Common myeloid progenitor, CD34-positive (primary cell): ENCODE data around the gene EYA4.
A peak's percentile ranks its signal among the peaks of the same experiment; 100 is the strongest.

Experiments used
- CTCF ChIA-PET: fragments of 350-600 bp; sonication (Branson Sonifier 250); formaldehyde crosslinking; loops from one replicate; lab custom pipeline; 2021; ENCODE audit warnings: antibody characterized with exemption; lab: Charles Lee
- POLR2A ChIA-PET: fragments of 350-600 bp; sonication (Branson Sonifier 250); formaldehyde crosslinking; loops from one replicate; lab custom pipeline; 2021; ENCODE audit warnings: antibody characterized with exemption; lab: Charles Lee
- DNase-seq, 3 donors: peaks; one replicate each; pipeline versions ENCODE4 v3.0.0 to v3.0.0-alpha.2; 2013
- H3K27ac ChIP-seq, 2 experiments: 1 replicate in 1 of 2; 2 replicates in 1 of 2; pipeline ENCODE4 v1.7.0; 2013; ENCODE audit warnings: inconsistent platforms in 2 of 2, low read length in 2 of 2, mild to moderate bottlenecking in 2 of 2, low read depth in 1 of 2, moderate library complexity in 1 of 2; ENCODE audit not compliant: severe bottlenecking in 2 of 2, insufficient read depth in 1 of 2, poor library complexity in 1 of 2
- H3K27me3 ChIP-seq, 5 experiments: replicated peaks in 2 of 5; 1 replicate in 3 of 5; 2 replicates in 2 of 5; pipeline versions ENCODE4 v1.6.1 to v1.7.0; 2013; ENCODE audit warnings: low read length in 4 of 5, mild to moderate bottlenecking in 2 of 5, moderate library complexity in 2 of 5, inconsistent platforms in 1 of 5; ENCODE audit not compliant: insufficient read depth in 5 of 5, control insufficient read depth in 4 of 5
- H3K36me3 ChIP-seq, 4 experiments: 1 replicate in 2 of 4; 2 replicates in 2 of 4; pipeline versions ENCODE4 v1.6.1 to v1.7.0; 2013; ENCODE audit warnings: low read length in 3 of 4, control low read depth in 1 of 4, mild to moderate bottlenecking in 1 of 4; ENCODE audit not compliant: control insufficient read depth in 4 of 4, insufficient read depth in 4 of 4
- H3K4me1 ChIP-seq, 4 experiments: 1 replicate in 3 of 4; 2 replicates in 1 of 4; pipeline versions ENCODE4 v1.6.1 to v1.7.1; 2013; ENCODE audit warnings: low read length in 3 of 4, mild to moderate bottlenecking in 3 of 4, control low read depth in 1 of 4, inconsistent platforms in 1 of 4, moderate library complexity in 1 of 4; ENCODE audit not compliant: control insufficient read depth in 4 of 4, insufficient read depth in 4 of 4; ENCODE audit errors: control extremely low read depth in 1 of 4
- H3K4me3 ChIP-seq, 7 experiments: 1 replicate in 4 of 7; 2 replicates in 3 of 7; pipeline versions ENCODE4 v1.5.1 to v1.7.0; 2013; ENCODE audit warnings: mild to moderate bottlenecking in 7 of 7, low read length in 6 of 7, moderate library complexity in 6 of 7, inconsistent platforms in 2 of 7, low read depth in 2 of 7, control low read depth in 1 of 7; ENCODE audit not compliant: insufficient read depth in 4 of 7, control insufficient read depth in 1 of 7; ENCODE audit errors: extremely low read depth in 1 of 7
- H3K9me3 ChIP-seq, 5 experiments: 1 replicate in 4 of 5; 2 replicates in 1 of 5; pipeline versions ENCODE4 v1.6.1 to v1.7.1; 2013; ENCODE audit warnings: low read length in 4 of 5, mild to moderate bottlenecking in 2 of 5, inconsistent platforms in 1 of 5, low read depth in 1 of 5, moderate library complexity in 1 of 5; ENCODE audit not compliant: control insufficient read depth in 4 of 5, insufficient read depth in 2 of 5; ENCODE audit errors: control extremely low read depth in 1 of 5
- WGBS: methylation state at CpG from one replicate; pipeline ENCODE4 v1.1.5; 2013; ENCODE audit not compliant: insufficient coverage; 5-methylcytosine and 5-hydroxymethylcytosine counted together

Gene EYA4

GRCh38 chr6:133376743-133377142 is 135.6 kb downstream of the EYA4 start:
- Histone ChIP-seq H3K4me3 (no peak overlapping the region), H3K9me3 (no peaks in the 10 kb centered on the region), H3K27me3 (no peaks in the 10 kb centered on the region), H3K27ac (no peak overlapping the region), H3K4me1 (no peaks in the 10 kb centered on the region), H3K36me3 (no peaks in the 10 kb centered on the region)
- CTCF ChIA-PET, result no interaction called here
- POLR2A ChIA-PET, result no interaction called here
- no CpG with 5 or more reads among the region's 1 CpG for WGBS
- DNase-seq, result no peak

GRCh38 chr6:133377219-133377618 is 136.1 kb downstream of the EYA4 start:
- H3K9me3 ChIP-seq, result no peaks in the 10 kb centered on the region
- H3K36me3 ChIP-seq, result no peaks in the 10 kb centered on the region
- DNase-seq, result peak in 2 of 3 donors; percentile 10 to 15
- ChIA-PET CTCF (no interaction called here), POLR2A (no interaction called here)
- WGBS, result 9% methylated on average over 3 of the region's 6 CpGs
- H3K4me3 ChIP-seq, result no peak overlapping the region
- no peak overlapping the region for H3K27ac ChIP-seq
- H3K4me1 ChIP-seq, result no peaks in the 10 kb centered on the region
- H3K27me3 ChIP-seq, result no peaks in the 10 kb centered on the region

GRCh38 chr6:133380047-133380446 is 138.9 kb downstream of the EYA4 start:
- no peak overlapping the region for H3K27ac ChIP-seq
- H3K27me3 ChIP-seq, result no peaks in the 10 kb centered on the region
- no peak overlapping the region for H3K4me3 ChIP-seq
- POLR2A ChIA-PET, result no interaction called here
- CTCF ChIA-PET, result no interaction called here
- H3K4me1 ChIP-seq, result no peaks in the 10 kb centered on the region
- no peaks in the 10 kb centered on the region for H3K9me3 ChIP-seq
- WGBS, result 100% methylated on average over 1 of the region's 1 CpG
- no peaks in the 10 kb centered on the region for H3K36me3 ChIP-seq
- no peak for DNase-seq

DNA sequence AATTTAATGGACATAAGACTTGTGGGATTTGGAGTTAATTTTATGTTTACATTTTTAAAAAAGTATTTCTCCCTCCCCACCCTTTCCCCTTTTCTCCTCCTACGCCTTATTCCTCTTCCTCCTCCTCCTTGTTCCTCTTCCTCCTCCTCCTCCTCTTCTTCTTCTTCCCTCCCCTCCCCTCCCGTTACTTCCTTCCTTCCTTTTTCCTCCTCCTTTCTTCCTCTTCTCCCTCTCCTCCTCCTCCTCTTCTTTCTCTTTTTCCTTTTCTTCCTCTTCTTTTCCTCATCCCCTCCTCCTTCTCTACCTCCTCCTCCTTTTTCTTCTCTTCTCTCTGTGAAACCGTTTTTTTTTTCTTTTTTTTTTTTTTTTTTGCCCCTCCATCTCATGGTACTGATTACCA is 139.6 kb downstream of the EYA4 start:
- no peak overlapping the region for H3K27ac ChIP-seq
- CTCF ChIA-PET, result no interaction called here
- POLR2A ChIA-PET, result no interaction called here
- WGBS, result 93% methylated on average over 2 of the region's 3 CpGs
- no peaks in the 10 kb centered on the region for H3K4me1 ChIP-seq
- H3K4me3 ChIP-seq, result no peak overlapping the region
- no peaks in the 10 kb centered on the region for H3K36me3 ChIP-seq
- H3K27me3 ChIP-seq, result no peaks in the 10 kb centered on the region
- H3K9me3 ChIP-seq, result no peaks in the 10 kb centered on the region
- no peak for DNase-seq

DNA sequence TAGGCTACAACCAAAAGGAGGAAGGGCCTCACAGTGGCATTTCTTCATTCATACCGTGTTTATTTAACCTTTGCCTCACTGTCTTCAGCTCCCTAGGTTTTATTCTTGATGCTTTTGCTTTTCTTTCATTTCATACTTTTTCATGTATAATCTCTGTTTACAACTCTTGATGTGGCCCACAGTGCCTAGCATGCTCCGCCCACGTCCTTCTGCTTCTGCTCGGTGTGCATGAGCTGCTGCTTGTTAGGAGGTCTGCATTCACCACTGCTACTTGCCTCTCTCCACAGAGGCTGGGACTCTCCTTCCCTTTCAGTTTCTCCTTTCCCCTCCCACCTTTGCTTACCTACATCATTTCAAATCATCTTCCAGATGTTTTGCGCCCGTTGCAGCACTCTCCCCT is 147.6 kb downstream of the EYA4 start:
- H3K27me3 ChIP-seq, result peaks cover 0 to 3% (median 0%) of the 10 kb centered on the region in 5 experiments
- no peak for DNase-seq
- WGBS, result 94% methylated on average over 4 of the region's 6 CpGs
- ChIA-PET POLR2A (no interaction called here), CTCF (no interaction called here)
- H3K4me1 ChIP-seq, result no peaks in the 10 kb centered on the region
- no peak overlapping the region for H3K27ac ChIP-seq
- H3K9me3 ChIP-seq, result no peaks in the 10 kb centered on the region
- H3K4me3 ChIP-seq, result no peak overlapping the region
- H3K36me3 ChIP-seq, result no peaks in the 10 kb centered on the region

DNA sequence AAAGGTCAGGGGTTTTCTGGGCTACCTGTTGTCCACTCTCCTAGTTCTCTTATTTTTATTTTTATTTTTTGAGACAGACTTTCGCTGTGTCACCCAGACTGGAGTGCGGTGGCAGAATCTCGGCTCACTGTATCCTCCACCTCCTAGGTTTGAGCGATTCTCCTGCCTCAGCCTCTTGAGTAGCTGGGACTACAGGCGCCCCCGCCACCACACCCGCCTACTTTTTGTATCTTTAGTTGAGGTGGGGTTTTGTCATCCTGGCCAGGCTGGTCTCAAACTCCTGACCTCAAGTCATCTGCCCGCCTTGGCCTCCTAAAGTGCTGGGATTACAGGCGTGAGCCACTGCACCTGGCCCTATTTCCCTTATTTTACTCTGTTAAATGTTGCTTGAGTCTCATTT is 149.0 kb downstream of the EYA4 start:
- no peaks in the 10 kb centered on the region for H3K36me3 ChIP-seq
- no peak overlapping the region for H3K4me3 ChIP-seq
- no peaks in the 10 kb centered on the region for H3K9me3 ChIP-seq
- 100% methylated on average over 5 of the region's 9 CpGs for WGBS
- POLR2A ChIA-PET, result no interaction called here
- H3K27ac ChIP-seq, result no peak overlapping the region
- H3K27me3 ChIP-seq, result peaks cover 0 to 3% (median 0%) of the 10 kb centered on the region in 5 experiments
- no peaks in the 10 kb centered on the region for H3K4me1 ChIP-seq
- no peak for DNase-seq
- CTCF ChIA-PET, result no interaction called here

GRCh38 chr6:133392015-133392414 is 150.9 kb downstream of the EYA4 start:
- CTCF ChIA-PET, result interaction anchor here (0.6 to 1.3 kb wide), 2 partner anchors 8 to 98 kb away, joined by 3 read pairs; no protein-coding TSS in a partner anchor
- WGBS, result 85% methylated on average over 2 of the region's 3 CpGs
- Histone ChIP-seq H3K9me3 (no peaks in the 10 kb centered on the region), H3K4me3 (no peak overlapping the region), H3K27me3 (peaks cover 0 to 3% (median 2%) of the 10 kb centered on the region in 5 experiments), H3K36me3 (no peaks in the 10 kb centered on the region), H3K4me1 (no peaks in the 10 kb centered on the region), H3K27ac (no peak overlapping the region)
- no peak for DNase-seq
- POLR2A ChIA-PET, result no interaction called here
